GM21717 (cell line): Measurements from ENCODE around the gene ELF5.

ENCODE experiments used
- ATAC-seq: cut with Tn5 transposase; IDR thresholded peaks from one replicate; pipeline ENCODE4 v1.9.1; 2021; ENCODE audit warnings: mild to moderate bottlenecking, moderate library complexity; ENCODE audit not compliant: unreplicated experiment

Gene ELF5

GRCh38 chr11:34493926-34494595 lies 19.5 kb downstream of the ELF5 start:
- no peak for ATAC-seq

GRCh38 chr11:34493468-34493867 lies 20.1 kb downstream of the ELF5 start:
- ATAC-seq, result no peak

GRCh38 chr11:34492806-34493414 lies 20.7 kb downstream of the ELF5 start:
- ATAC-seq, result no peak

GRCh38 chr11:34490304-34490703 lies 23.3 kb downstream of the ELF5 start:
- ATAC-seq, result no peak

GRCh38 chr11:34488855-34489557 lies 24.6 kb downstream of the ELF5 start:
- ATAC-seq, result no peak

GRCh38 chr11:34487430-34487829 lies 26.2 kb downstream of the ELF5 start:
- no peak for ATAC-seq

GRCh38 chr11:34483106-34483874 lies 30.3 kb downstream of the ELF5 start:
- ATAC-seq, result no peak

- ATAC-seq, result no peak
Measured at GRCh38 chr11:34481307-34481706, 32.3 kb downstream of the ELF5 start.

GRCh38 chr11:34480314-34480713 lies 33.3 kb downstream of the ELF5 start:
- ATAC-seq, result no peak

GRCh38 chr11:34478845-34479663 lies 34.5 kb downstream of the ELF5 start:
- ATAC-seq, result no peak

- ATAC-seq, result no peak
Measured at GRCh38 chr11:34476849-34477248, 36.7 kb downstream of the ELF5 start.

- ATAC-seq, result no peak
Measured at GRCh38 chr11:34475656-34476055, 37.9 kb downstream of the ELF5 start.

- no peak for ATAC-seq
Measured at GRCh38 chr11:34473603-34474169, 39.9 kb downstream of the ELF5 start.

- no peak for ATAC-seq
Measured at GRCh38 chr11:34468209-34468841, 45.3 kb downstream of the ELF5 start.

- no peak for ATAC-seq
Measured at GRCh38 chr11:34466802-34467488, 46.6 kb downstream of the ELF5 start.

GRCh38 chr11:34464591-34465051 lies 49.0 kb downstream of the ELF5 start:
- ATAC-seq, result no peak

- ATAC-seq, result no peak
Measured at GRCh38 chr11:34461215-34461614, 52.4 kb downstream of the ELF5 start.

GRCh38 chr11:34460278-34460677 lies 53.3 kb downstream of the ELF5 start:
- ATAC-seq, result no peak

- no peak for ATAC-seq
Measured at GRCh38 chr11:34459507-34460162, 54.0 kb downstream of the ELF5 start.
